Gastroesophageal sphincter (tissue), 3 donors: ENCODE data around the gene ING2.

Source experiments
- POLR2A ChIP-seq, 2 donors: fragments of 450-650 bp; IDR thresholded peaks; one replicate each; pipeline ENCODE4 v1.6.1; 2017; ENCODE audit warnings: antibody characterized with exemption in 2 of 2, mild to moderate bottlenecking in 2 of 2, moderate library complexity in 1 of 2
- POLR2AphosphoS5 ChIP-seq: sonication (generic); formaldehyde crosslinking; IDR thresholded peaks from one replicate; pipeline ENCODE4 v1.6.1; 2017; ENCODE audit warnings: antibody characterized with exemption
- TF ChIP-seq, protein P1 (sequence below), 4 experiments: fragments of 200-600 bp in 2 of 4; fragments of 450-650 bp in 2 of 4; sonication (generic) in 1 of 4; IDR thresholded peaks; one replicate each; pipeline ENCODE4 v1.5.1; 2017 to 2019; ENCODE audit warnings: antibody characterized with exemption in 4 of 4, mild to moderate bottlenecking in 2 of 4, moderate library complexity in 2 of 4

DNA sequence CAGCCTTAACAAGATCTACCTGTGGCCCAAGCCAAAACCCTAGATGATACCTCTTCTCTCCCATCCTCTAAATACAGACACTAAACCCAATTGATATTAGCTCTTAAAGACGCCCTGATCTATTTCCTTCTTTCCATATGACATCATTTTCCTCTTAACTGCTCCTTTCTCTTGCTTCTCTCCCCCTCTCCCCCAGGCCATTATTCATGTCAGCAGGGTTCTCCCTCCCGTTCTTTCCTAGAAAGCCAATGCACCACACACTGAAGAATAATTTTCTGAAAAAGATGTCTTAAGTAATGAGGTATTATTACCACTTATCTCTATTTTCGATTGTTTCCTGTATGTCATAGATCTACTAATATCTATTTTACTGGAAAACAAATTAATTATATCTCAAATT, 9.7 kb upstream of the ING2 start:
- TF ChIP-seq, protein P1, sequence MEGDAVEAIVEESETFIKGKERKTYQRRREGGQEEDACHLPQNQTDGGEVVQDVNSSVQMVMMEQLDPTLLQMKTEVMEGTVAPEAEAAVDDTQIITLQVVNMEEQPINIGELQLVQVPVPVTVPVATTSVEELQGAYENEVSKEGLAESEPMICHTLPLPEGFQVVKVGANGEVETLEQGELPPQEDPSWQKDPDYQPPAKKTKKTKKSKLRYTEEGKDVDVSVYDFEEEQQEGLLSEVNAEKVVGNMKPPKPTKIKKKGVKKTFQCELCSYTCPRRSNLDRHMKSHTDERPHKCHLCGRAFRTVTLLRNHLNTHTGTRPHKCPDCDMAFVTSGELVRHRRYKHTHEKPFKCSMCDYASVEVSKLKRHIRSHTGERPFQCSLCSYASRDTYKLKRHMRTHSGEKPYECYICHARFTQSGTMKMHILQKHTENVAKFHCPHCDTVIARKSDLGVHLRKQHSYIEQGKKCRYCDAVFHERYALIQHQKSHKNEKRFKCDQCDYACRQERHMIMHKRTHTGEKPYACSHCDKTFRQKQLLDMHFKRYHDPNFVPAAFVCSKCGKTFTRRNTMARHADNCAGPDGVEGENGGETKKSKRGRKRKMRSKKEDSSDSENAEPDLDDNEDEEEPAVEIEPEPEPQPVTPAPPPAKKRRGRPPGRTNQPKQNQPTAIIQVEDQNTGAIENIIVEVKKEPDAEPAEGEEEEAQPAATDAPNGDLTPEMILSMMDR (IDR thresholded peaks at IDR 0.05) = no peak
- TF ChIP-seq POLR2A (IDR thresholded peaks at IDR 0.05) = no peak
- TF ChIP-seq POLR2AphosphoS5 = no peak
